ENCODE measurements around the gene KRT86. TPM values are rescaled to one million over a fixed set of nuclear protein-coding genes. Genes with fewer than 3 reads are reported as not detected.
A peak's percentile ranks its signal among the peaks of the same experiment; 100 is the strongest.

Gene KRT86
- total RNA-seq, 2 experiments from 2014 or later, result not detected

GRCh38 chr12:52248541-52249461 lies 25.6 kb upstream of the KRT86 start:
- Histone ChIP-seq H3K4me3 (ENCODE audit: low read length) (no peak overlapping the region), H3K36me3 (ENCODE audit: insufficient read depth, low read length) (no peaks in the 10 kb centered on the region), H3K9me3 (ENCODE audit: control insufficient read depth in 1 of 2, insufficient read depth in 1 of 2, low read length in 2 of 2) (peaks cover 0 to 4% of the 10 kb centered on the region in 2 experiments), H3K27me3 (ENCODE audit: control insufficient read depth in 1 of 2, insufficient read depth in 2 of 2, low read length in 2 of 2) (peaks cover 13 to 14% of the 10 kb centered on the region in 2 experiments), H3K4me1 (ENCODE audit: insufficient read depth, low read length) (peaks cover 23% of the 10 kb centered on the region), H3K27ac (ENCODE audit: low read depth in 1 of 2, low read length in 2 of 2) (no peak overlapping the region)
- ChIA-PET CTCF (no interaction called here), POLR2A (no interaction called here)
- ATAC-seq (ENCODE audit: poor library complexity) (no peak), DNase-seq (peak in 1 of 14 experiments; percentile 28)
- peaks cover 15% of the 10 kb centered on the region for H3K4me1 Mint-ChIP-seq (ENCODE audit: low read depth)
- no peak overlapping the region for H3K27ac Mint-ChIP-seq
- TF ChIP-seq CTCF (IDR thresholded peaks at IDR 0.05), result no peak
- no peaks in the 10 kb centered on the region for H3K36me3 Mint-ChIP-seq (ENCODE audit: low read depth)
- peaks cover 45% of the 10 kb centered on the region for H3K27me3 Mint-ChIP-seq
- H3K4me3 Mint-ChIP-seq, result no peak overlapping the region
- intact Hi-C loops (cut with DNase I, micrococcal nuclease), result no loop called here
- no peaks in the 10 kb centered on the region for H3K9me3 Mint-ChIP-seq

- CTCF ChIA-PET, result no interaction called here
- peaks cover 0 to 4% of the 10 kb centered on the region in 2 experiments for H3K9me3 ChIP-seq (ENCODE audit: control insufficient read depth in 1 of 2, insufficient read depth in 1 of 2, low read length in 2 of 2)
- H3K27ac ChIP-seq (ENCODE audit: low read depth in 1 of 2, low read length in 2 of 2), result no peak overlapping the region
- peaks cover 15% of the 10 kb centered on the region for H3K4me1 ChIP-seq (ENCODE audit: insufficient read depth, low read length)
- no peak overlapping the region for H3K4me3 Mint-ChIP-seq
- H3K4me3 ChIP-seq (ENCODE audit: low read length), result no peak overlapping the region
- intact Hi-C loops (cut with DNase I, micrococcal nuclease), result no loop called here
- H3K36me3 Mint-ChIP-seq (ENCODE audit: low read depth), result no peaks in the 10 kb centered on the region
- H3K9me3 Mint-ChIP-seq, result no peaks in the 10 kb centered on the region
- H3K4me1 Mint-ChIP-seq (ENCODE audit: low read depth), result peaks cover 7% of the 10 kb centered on the region
- H3K36me3 ChIP-seq (ENCODE audit: insufficient read depth, low read length), result no peaks in the 10 kb centered on the region
- H3K27ac Mint-ChIP-seq, result no peak overlapping the region
- H3K27me3 Mint-ChIP-seq, result peaks cover 53% of the 10 kb centered on the region
- no peak for ATAC-seq (ENCODE audit: poor library complexity)
- TF ChIP-seq CTCF (IDR thresholded peaks at IDR 0.05), result no peak
- POLR2A ChIA-PET, result no interaction called here
- no peak for DNase-seq
- H3K27me3 ChIP-seq (ENCODE audit: control insufficient read depth in 1 of 2, insufficient read depth in 2 of 2, low read length in 2 of 2), result peaks cover 13 to 15% of the 10 kb centered on the region in 2 experiments
Measured at GRCh38 chr12:52249511-52250047, 24.9 kb upstream of the KRT86 start.

DNA sequence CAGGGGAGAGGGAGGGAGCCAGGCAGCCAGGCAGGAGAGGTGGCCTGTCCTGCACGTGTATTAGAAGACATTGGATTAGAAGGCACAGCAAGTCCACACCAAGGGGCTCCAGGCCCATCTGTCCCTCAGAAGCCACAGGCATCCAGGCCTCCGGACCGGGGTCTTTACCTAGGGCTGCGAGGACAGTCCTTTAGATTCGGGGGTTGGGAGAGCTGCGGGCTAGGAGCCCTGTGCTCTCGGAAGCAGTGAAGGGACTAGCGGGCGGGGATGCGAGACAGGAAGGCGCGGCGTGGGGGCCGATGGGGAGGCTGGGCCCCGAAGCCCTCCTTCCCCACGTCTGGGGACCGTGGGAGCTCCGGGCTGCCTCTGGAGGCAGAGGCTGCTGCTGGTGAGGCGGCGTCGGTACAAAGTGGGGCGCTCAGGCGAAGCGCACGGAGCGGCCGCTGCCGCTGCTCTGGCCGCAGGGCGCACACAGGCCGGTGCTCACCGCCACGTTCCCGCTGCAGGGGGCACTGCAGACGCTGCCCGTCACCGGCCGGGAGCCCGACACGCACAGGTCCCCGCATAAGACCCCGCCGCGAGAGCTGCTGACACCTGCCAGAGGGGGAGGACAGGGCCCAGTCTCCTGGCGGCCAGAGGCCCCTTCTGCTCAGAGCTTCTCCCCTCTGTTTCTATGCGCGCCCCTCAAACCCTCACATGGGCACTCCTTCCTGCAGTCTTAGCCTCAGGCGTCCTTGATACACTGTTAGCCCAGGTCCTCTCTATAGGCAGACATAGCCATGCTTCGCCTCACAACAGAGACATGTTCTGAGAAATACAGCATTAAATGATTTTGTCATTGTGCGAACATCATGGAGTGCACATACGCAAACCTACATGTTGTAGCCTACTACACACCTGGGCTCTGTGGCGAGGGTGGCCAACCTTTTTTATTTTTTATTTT lies 24.1 kb upstream of the KRT86 start:
- no peaks in the 10 kb centered on the region for H3K36me3 ChIP-seq (ENCODE audit: insufficient read depth, low read length)
- peaks cover 13% of the 10 kb centered on the region for H3K4me1 ChIP-seq (ENCODE audit: insufficient read depth, low read length)
- Mint-ChIP-seq H3K36me3 (ENCODE audit: low read depth) (no peaks in the 10 kb centered on the region), H3K9me3 (no peaks in the 10 kb centered on the region), H3K4me1 (ENCODE audit: low read depth) (peaks cover 6% of the 10 kb centered on the region), H3K27ac (no peak overlapping the region), H3K4me3 (no peak overlapping the region), H3K27me3 (peaks cover 57% of the 10 kb centered on the region)
- CTCF ChIA-PET, result no interaction called here
- H3K4me3 ChIP-seq (ENCODE audit: low read length), result no peak overlapping the region
- no peak for DNase-seq
- intact Hi-C loops (cut with DNase I, micrococcal nuclease), result no loop called here
- no peak for TF ChIP-seq CTCF (IDR thresholded peaks at IDR 0.05)
- peaks cover 13 to 18% of the 10 kb centered on the region in 2 experiments for H3K27me3 ChIP-seq (ENCODE audit: control insufficient read depth in 1 of 2, insufficient read depth in 2 of 2, low read length in 2 of 2)
- no peak for ATAC-seq (ENCODE audit: poor library complexity)
- H3K9me3 ChIP-seq (ENCODE audit: control insufficient read depth in 1 of 2, insufficient read depth in 1 of 2, low read length in 2 of 2), result peaks cover 0 to 4% of the 10 kb centered on the region in 2 experiments
- POLR2A ChIA-PET, result no interaction called here
- no peak overlapping the region for H3K27ac ChIP-seq (ENCODE audit: low read depth in 1 of 2, low read length in 2 of 2)
